NCI-H748 treated with DMSO at 0.1 percent for 48 hours (cell line): ENCODE data around the gene FFAR1.

Source experiments
- DNase-seq: peaks from one replicate; lab custom pipeline; 2025; lab: John Stamatoyannopoulos, UW

Gene FFAR1

DNA sequence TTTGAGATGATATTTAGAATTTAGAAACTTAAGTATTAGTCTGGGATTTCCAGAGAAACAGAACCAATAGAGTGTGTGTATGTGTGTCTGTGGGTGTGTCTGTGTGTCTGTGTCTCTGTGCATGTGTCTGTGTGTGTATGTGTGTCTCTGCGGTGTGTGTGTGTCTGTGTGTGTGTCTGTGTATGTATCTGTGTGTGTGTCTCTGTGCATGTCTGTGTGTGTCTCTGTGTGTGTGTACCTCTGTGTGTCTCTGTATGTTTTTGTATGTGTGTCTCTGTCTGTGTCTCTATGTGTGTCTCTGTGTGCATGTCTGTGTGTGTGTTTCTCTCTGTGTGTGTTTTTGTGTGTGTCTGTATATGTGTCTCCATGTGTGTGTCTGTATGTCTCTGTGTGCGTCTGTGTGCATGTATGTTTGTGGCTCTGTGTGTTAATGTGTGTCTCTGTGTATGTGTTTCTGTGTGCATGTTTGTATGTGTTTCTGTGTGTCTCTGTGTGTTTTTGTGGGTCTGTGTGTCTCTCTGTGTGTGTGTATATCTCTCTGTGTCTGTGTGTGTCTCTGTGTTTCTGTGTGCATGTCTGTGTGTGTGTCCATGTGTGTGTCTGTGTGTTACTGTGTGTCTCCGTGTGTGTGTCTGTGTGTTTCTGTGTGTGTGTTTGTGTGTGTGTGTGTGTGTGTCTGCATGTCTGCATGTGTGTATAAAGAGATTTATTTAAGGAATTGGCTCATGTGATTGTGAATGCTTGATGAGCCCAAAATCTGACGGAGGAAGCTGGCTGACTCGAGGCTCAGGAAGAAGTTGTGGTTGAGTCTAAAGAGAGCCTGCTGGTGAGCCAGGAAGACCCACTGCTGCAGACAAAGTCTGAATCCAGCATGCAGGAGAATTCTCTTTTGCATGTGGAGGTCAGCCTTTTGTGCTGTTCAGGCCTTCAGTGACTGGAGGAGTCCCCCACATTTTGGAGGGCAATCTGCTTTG is 45.3 kb downstream of the FFAR1 start:
- no peak for DNase-seq

DNA sequence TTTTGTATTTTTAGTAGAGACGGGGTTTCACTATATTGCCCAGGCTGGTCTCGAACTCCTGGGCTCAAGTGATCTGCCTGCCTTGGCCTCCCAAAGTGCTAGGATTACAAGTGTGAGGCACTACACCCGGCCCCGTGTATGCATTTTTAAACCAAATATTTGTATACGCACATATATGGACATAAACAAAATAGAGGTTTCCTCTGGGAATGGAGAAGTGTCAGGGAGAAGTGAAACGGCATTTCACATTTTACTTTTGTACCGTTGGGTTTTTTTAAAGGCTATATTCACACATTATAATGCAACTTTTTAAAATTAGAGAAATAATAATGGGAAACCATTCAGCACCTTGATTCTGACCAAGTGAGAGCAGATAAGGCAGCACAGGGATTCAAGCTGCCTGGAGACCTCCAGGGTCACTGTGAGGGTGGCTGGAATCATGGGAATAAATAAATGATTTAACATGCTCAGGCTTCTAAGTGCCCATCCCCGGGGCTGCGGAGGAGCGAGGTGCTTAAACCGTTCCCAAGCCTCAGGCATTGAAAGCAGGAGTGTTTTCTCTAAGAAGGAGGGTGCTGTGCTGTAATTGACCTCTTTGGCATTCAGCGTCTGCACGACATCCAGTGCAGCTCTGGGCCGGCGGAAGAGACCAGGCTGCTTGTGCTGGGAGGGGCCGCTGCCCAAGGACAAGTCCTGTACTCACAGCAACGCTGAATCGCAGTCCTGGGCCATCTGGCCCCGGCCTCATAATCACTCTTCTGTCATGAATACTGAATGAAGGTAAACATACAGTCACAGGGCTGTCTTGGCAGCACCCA is 47.9 kb downstream of the FFAR1 start:
- DNase-seq = no peak

DNA sequence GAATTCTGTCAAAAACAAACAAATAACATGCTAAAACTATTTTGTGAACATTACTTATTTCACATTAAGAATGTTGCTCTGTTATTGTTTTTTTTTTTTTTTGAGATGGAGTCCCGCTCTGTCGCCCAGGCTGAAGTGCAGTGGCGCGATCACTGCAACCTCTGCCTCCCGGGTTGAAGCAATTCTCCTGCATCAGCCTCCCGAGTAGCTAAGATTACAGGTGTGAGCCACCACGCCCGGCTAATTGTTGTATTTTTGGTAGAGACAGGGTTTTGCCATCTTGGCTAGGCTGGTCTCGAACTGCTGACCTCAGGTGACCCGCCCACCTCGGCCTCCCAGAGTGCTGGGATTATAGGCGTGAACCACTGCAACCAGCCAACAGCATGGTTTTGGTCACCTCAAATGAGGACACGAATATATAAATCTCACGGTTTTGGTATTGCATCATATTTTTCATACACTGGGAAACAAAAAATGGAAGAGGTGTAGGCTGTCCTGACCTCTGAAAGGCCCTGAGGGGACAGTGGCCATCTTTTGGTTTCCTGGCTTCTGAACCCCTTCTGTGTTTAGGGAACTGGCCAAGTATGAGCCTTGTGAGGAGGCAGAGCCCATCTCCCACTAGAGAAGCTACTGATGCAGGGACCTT is 48.7 kb downstream of the FFAR1 start:
- no peak for DNase-seq

DNA sequence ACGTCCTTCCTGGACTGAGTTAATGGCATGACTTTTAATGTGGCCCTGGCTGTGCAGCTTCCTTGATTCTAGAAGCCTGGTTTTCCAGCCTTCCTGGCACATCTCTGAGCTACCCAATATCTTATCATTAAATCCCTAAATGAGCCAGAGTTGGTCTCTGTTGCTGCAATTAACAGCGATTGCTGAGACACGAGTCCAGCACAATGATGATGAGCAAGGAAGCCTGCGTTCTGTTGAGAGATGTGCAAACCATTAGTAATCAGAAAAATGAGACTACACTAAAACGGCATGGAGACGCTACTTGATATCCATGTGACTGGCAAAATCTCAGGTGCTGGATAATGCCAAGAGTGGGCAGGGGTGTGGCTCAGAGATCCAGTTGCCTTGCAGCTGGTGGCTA is 49.4 kb downstream of the FFAR1 start:
- DNase-seq = no peak
